Kidney (tissue), 14 donors: Measurements from ENCODE around the gene NKAIN2. TPM values are rescaled to one million over a fixed set of nuclear protein-coding genes. Genes with fewer than 3 reads are reported as not detected.

Experiments
- DNase-seq, 5 donors: peaks; one replicate each; pipeline ENCODE4 v3.0.0-alpha.2; 2013 to 2020
- FAIRE-seq: peaks from 2 replicates; lab custom pipeline; 2012; peaks lifted over from hg19 to GRCh38; lab: Jason Lieb, UNC
- H3K27ac ChIP-seq, 2 donors: one replicate each; pipeline ENCODE4 v1.7.0; 2013; ENCODE audit warnings: low read depth in 2 of 2, low read length in 2 of 2, inconsistent platforms in 1 of 2
- H3K27me3 ChIP-seq: one replicate; pipeline ENCODE4 v1.7.1; 2013; ENCODE audit warnings: low read length, inconsistent platforms; ENCODE audit not compliant: control insufficient read depth, insufficient read depth
- H3K36me3 ChIP-seq, 3 donors: one replicate each; pipeline versions ENCODE4 v1.7.0 to v1.7.1; 2013; ENCODE audit warnings: low read length in 3 of 3, control low read depth in 1 of 3, inconsistent platforms in 1 of 3; ENCODE audit not compliant: insufficient read depth in 3 of 3, control insufficient read depth in 2 of 3
- H3K4me1 ChIP-seq, 3 donors: one replicate each; pipeline versions ENCODE4 v1.7.0 to v1.7.1; 2013; ENCODE audit warnings: low read length in 3 of 3, inconsistent platforms in 1 of 3, low read depth in 1 of 3; ENCODE audit not compliant: control insufficient read depth in 2 of 3, insufficient read depth in 2 of 3
- H3K4me3 ChIP-seq, 3 donors: one replicate each; pipeline versions ENCODE4 v1.7.0 to v1.8.1; 2013; ENCODE audit warnings: low read length in 3 of 3, control low read depth in 1 of 3, inconsistent platforms in 1 of 3
- H3K9ac ChIP-seq, 3 donors: one replicate each; pipeline versions ENCODE4 v1.7.0 to v1.7.1; 2013; ENCODE audit warnings: low read length in 3 of 3, control low read depth in 1 of 3, inconsistent platforms in 1 of 3
- H3K9me3 ChIP-seq, 3 donors: one replicate each; pipeline versions ENCODE4 v1.7.0 to v1.7.1; 2013; ENCODE audit warnings: low read length in 3 of 3, control low read depth in 1 of 3, inconsistent platforms in 1 of 3; ENCODE audit not compliant: control insufficient read depth in 2 of 3, insufficient read depth in 1 of 3
- intact Hi-C: fragments of 100-400 bp; cut with DNase I; formaldehyde crosslinking; loops from one replicate; pipeline ENCODE4 v1.11.1; 2022
- polyA plus RNA-seq: library from polyadenylated mRNA; stranded (reverse); fragments of 350-450 nt; fragmentation: Illumina TruSeq; extraction: RNeasy Lipid Tissue Mini Kit (QIAGEN cat#74804); gene quantifications from one replicate; pipeline ENCODE4 v1.2.3, GENCODE V29; 2014; ENCODE audit warnings: low read depth, low replicate concordance; ENCODE audit not compliant: insufficient read depth
- total RNA-seq: library from RNA; stranded (reverse); fragmentation: NEBNext Ultra II Directional; extraction: Animal tissue kit (Norgen Biotek cat#: 25700); gene quantifications from one replicate; pipeline ENCODE4 v1.2.1, GENCODE V29; 2021
- TF ChIP-seq, protein P1 (sequence below): IDR thresholded peaks from 3 replicates; pipeline ENCODE4 v1.5.1; 2012; ENCODE audit warnings: mild to moderate bottlenecking, moderate library complexity, borderline replicate concordance; ENCODE audit not compliant: insufficient read depth; ENCODE audit errors: extremely low read depth
- donor health status: control.
- donor health status: control.
- donor health status: control.
- donor health status: control.
- donor health status: control.
- donor health status: DM: yes; HTN: yes; CAD: no.
- donor health status: Normal renal cell carcinoma (clear cell type).

Gene NKAIN2
- total and polyA plus RNA-seq, 2 donors from 2014 or later = 0.39 to 1.8 TPM

- no peaks in the 10 kb centered on the region for H3K27me3 ChIP-seq
- no peak for DNase-seq
- no peaks in the 10 kb centered on the region for H3K36me3 ChIP-seq
- no peak overlapping the region for H3K27ac ChIP-seq
- intact Hi-C loops = no loop called here
- TF ChIP-seq, protein P1, sequence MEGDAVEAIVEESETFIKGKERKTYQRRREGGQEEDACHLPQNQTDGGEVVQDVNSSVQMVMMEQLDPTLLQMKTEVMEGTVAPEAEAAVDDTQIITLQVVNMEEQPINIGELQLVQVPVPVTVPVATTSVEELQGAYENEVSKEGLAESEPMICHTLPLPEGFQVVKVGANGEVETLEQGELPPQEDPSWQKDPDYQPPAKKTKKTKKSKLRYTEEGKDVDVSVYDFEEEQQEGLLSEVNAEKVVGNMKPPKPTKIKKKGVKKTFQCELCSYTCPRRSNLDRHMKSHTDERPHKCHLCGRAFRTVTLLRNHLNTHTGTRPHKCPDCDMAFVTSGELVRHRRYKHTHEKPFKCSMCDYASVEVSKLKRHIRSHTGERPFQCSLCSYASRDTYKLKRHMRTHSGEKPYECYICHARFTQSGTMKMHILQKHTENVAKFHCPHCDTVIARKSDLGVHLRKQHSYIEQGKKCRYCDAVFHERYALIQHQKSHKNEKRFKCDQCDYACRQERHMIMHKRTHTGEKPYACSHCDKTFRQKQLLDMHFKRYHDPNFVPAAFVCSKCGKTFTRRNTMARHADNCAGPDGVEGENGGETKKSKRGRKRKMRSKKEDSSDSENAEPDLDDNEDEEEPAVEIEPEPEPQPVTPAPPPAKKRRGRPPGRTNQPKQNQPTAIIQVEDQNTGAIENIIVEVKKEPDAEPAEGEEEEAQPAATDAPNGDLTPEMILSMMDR = no peak
- no peak overlapping the region for H3K9ac ChIP-seq
- no peaks in the 10 kb centered on the region for H3K9me3 ChIP-seq
- FAIRE-seq = no peak
- H3K4me3 ChIP-seq = no peak overlapping the region
- H3K4me1 ChIP-seq = no peaks in the 10 kb centered on the region
These were observed 260.9 kb downstream of the NKAIN2 start for GRCh38 chr6:124064317-124065113.

DNA sequence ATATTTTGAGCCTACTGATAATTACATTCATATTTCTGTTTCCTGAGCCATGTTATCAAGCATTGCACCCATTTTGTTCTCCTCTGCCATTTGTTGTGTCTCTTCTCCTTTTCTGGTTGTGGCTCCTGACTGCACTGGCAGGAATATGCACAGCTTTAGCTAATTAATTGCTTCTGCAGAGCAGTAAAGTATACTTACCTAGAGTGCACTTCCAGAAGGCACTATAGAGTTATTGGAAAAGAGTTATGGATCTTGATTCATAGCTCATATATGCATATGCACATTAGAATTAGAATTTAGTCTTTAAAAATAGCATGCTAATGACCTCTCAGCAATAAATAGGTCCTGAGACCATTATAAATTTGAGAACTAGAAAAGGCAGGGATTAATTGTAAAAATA, 262.6 kb downstream of the NKAIN2 start:
- DNase-seq = no peak
- no peaks in the 10 kb centered on the region for H3K4me1 ChIP-seq

GRCh38 chr6:124066946-124067552, 263.4 kb downstream of the NKAIN2 start:
- TF ChIP-seq, protein P1 = no peak
- Histone ChIP-seq H3K4me3 (no peak overlapping the region), H3K36me3 (no peaks in the 10 kb centered on the region), H3K9me3 (no peaks in the 10 kb centered on the region), H3K9ac (no peak overlapping the region), H3K27ac (no peak overlapping the region), H3K27me3 (no peaks in the 10 kb centered on the region), H3K4me1 (no peaks in the 10 kb centered on the region)
- no peak for DNase-seq
- intact Hi-C loops = no loop called here
- no peak for FAIRE-seq

More for the DNA sequence above, 262.6 kb downstream of the NKAIN2 start:
- Histone ChIP-seq H3K9me3 (no peaks in the 10 kb centered on the region), H3K4me3 (no peak overlapping the region), H3K36me3 (no peaks in the 10 kb centered on the region), H3K27ac (no peak overlapping the region), H3K9ac (no peak overlapping the region), H3K27me3 (no peaks in the 10 kb centered on the region)
- FAIRE-seq = no peak
- TF ChIP-seq, protein P1 = no peak
- intact Hi-C loops = no loop called here
